Right atrium auricular region (tissue), 2 donors: ENCODE results near the gene TM4SF18. TPM values are rescaled to one million over a fixed set of nuclear protein-coding genes. Genes with fewer than 3 reads are reported as not detected.

Source experiments
- DNase-seq: peaks from one replicate; pipeline ENCODE4 v3.0.0-alpha.2; 2019; ENCODE audit warnings: low spot score
- H3K27ac ChIP-seq, 2 donors: fragments of 200-600 bp; sonication (generic); 1 replicate in 1 of 2; 2 replicates in 1 of 2; pipeline ENCODE4 v1.5.1; 2016 to 2019
- H3K27me3 ChIP-seq, 2 donors: fragments of 200-600 bp; sonication (generic); one replicate each; pipeline versions ENCODE4 v1.5.1 to v1.6.0; 2017 to 2019
- H3K36me3 ChIP-seq: fragments of 200-600 bp; sonication (generic); one replicate; pipeline ENCODE4 v1.5.1; 2016
- H3K4me1 ChIP-seq, 2 donors: fragments of 200-600 bp; sonication (generic); one replicate each; pipeline versions ENCODE4 v1.5.1 to v1.6.0; 2017 to 2019
- H3K4me3 ChIP-seq, 2 donors: fragments of 200-600 bp; sonication (generic); 1 replicate in 1 of 2; 2 replicates in 1 of 2; pipeline ENCODE4 v1.5.1; 2017 to 2019; ENCODE audit warnings: mild to moderate bottlenecking in 1 of 2, moderate library complexity in 1 of 2
- H3K9me3 ChIP-seq, 2 donors: fragments of 200-600 bp; sonication (generic); one replicate each; pipeline ENCODE4 v1.5.1; 2019
- CTCF ChIP-seq, 2 donors: fragments of 200-600 bp; sonication (generic); IDR thresholded peaks; one replicate each; pipeline ENCODE4 v1.5.1; 2019; ENCODE audit warnings: antibody characterized with exemption in 2 of 2
- total RNA-seq, 2 donors: library from RNA; depleted of rRNA; stranded (reverse); fragments of >200 nt; gene quantifications; one replicate each; pipeline ENCODE4 v1.1.0, GENCODE V29; 2016

TM4SF18 gene
- total RNA-seq, 2 donors from 2014 or later: 6.7 to 13.8 TPM

DNA sequence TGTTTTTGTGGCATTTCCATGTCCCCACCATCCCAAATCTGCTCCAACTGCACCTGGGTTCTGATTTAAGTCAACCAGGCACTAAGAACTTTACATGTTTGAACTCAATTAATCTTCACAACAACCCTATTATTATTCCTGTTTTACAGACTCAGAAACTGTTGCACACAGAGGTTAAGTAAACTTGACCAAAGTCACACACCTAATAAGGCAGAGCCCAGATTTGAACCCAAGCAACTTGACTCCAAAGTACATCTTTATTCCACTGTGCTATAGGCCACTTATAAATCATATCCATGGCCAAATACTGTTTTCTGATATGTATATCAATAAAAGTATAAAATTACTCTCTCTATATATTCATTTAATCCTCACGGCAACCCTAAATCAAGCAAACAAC is 16.4 kb downstream of the TM4SF18 start:
- no peak overlapping the region for H3K27ac ChIP-seq
- H3K9me3 ChIP-seq: no peaks in the 10 kb centered on the region
- peaks cover 0 to 5% of the 10 kb centered on the region in 2 donors for H3K4me1 ChIP-seq
- no peaks in the 10 kb centered on the region for H3K27me3 ChIP-seq
- H3K36me3 ChIP-seq: no peaks in the 10 kb centered on the region
- TF ChIP-seq CTCF (IDR thresholded peaks at IDR 0.05): no peak
- no peak for DNase-seq
- H3K4me3 ChIP-seq: no peak overlapping the region

GRCh38 chr3:149316437-149316836 is 17.0 kb downstream of the TM4SF18 start:
- H3K27me3 ChIP-seq: no peaks in the 10 kb centered on the region
- no peaks in the 10 kb centered on the region for H3K36me3 ChIP-seq
- H3K9me3 ChIP-seq: no peaks in the 10 kb centered on the region
- H3K4me3 ChIP-seq: no peak overlapping the region
- no peak for TF ChIP-seq CTCF (IDR thresholded peaks at IDR 0.05)
- H3K4me1 ChIP-seq: peaks cover 0 to 5% of the 10 kb centered on the region in 2 donors
- no peak for DNase-seq
- H3K27ac ChIP-seq: no peak overlapping the region

DNA sequence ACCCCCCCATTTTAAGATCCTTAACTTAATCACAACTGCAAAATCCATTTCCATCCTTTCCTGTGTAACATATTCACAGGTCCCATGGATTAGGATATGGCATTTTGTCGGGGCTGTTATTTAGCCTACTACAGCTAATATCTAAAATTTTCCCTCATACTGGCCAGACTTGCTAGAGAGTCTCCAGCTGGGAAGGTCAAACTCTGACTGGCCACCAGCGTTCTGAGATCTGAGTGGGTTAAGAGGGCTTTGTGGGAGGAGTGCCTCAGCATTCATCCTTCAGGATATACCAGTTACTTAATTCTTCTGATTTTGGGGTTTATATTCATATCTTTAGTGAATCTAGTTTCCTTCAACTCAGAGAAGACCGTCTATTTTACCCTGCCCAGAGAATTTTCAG is 17.7 kb downstream of the TM4SF18 start:
- Histone ChIP-seq H3K4me1 (peaks cover 0 to 5% of the 10 kb centered on the region in 2 donors), H3K27me3 (no peaks in the 10 kb centered on the region), H3K36me3 (no peaks in the 10 kb centered on the region), H3K27ac (no peak overlapping the region), H3K4me3 (no peak overlapping the region), H3K9me3 (no peaks in the 10 kb centered on the region)
- no peak for DNase-seq
- TF ChIP-seq CTCF (IDR thresholded peaks at IDR 0.05): no peak

GRCh38 chr3:149314807-149315578 is 18.4 kb downstream of the TM4SF18 start:
- no peaks in the 10 kb centered on the region for H3K36me3 ChIP-seq
- H3K27me3 ChIP-seq: no peaks in the 10 kb centered on the region
- peak overlapping the region in 1 of 2 donors; percentile 8 for H3K27ac ChIP-seq
- peaks cover 0 to 5% of the 10 kb centered on the region in 2 donors for H3K4me1 ChIP-seq
- no peak for DNase-seq
- H3K9me3 ChIP-seq: no peaks in the 10 kb centered on the region
- H3K4me3 ChIP-seq: no peak overlapping the region
- TF ChIP-seq CTCF (IDR thresholded peaks at IDR 0.05): no peak

DNA sequence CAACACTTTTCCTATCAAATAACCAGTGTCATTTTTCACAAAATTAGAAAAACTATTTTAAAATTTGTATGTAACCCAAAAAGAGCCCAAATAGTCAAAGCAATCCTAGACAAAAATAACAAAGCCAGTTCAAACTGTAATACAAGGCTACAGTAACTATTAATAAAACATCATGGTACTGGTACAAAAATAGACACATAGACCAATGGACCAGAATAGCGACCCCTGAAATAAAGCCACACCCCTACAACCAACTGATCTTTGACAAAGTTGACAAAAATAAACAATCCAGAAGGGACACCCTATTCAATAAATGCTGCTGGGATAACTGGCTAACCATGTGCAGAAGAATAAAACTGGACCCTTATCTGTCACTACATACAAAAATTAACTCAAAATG is 19.9 kb downstream of the TM4SF18 start:
- Histone ChIP-seq H3K27me3 (no peaks in the 10 kb centered on the region), H3K27ac (no peak overlapping the region), H3K4me3 (no peak overlapping the region), H3K4me1 (peaks cover 0 to 5% of the 10 kb centered on the region in 2 donors), H3K36me3 (no peaks in the 10 kb centered on the region), H3K9me3 (no peaks in the 10 kb centered on the region)
- DNase-seq: no peak
- TF ChIP-seq CTCF (IDR thresholded peaks at IDR 0.05): no peak
